Uterine smooth muscle cell (primary cell): ENCODE measurements around the gene KRTAP9-3. TPM values are rescaled to one million over a fixed set of nuclear protein-coding genes. Genes with fewer than 3 reads are reported as not detected.

ENCODE experiments used
- total RNA-seq: library from RNA; depleted of rRNA; stranded (reverse); fragments of >200 nt; gene quantifications from 2 replicates; pipeline ENCODE4 v1.2.3, GENCODE V29; 2014

KRTAP9-3 gene, protein sequence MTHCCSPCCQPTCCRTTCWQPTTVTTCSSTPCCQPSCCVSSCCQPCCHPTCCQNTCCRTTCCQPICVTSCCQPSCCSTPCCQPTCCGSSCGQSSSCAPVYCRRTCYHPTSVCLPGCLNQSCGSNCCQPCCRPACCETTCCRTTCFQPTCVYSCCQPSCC
- not detected in 2 replicates for total RNA-seq

DNA sequence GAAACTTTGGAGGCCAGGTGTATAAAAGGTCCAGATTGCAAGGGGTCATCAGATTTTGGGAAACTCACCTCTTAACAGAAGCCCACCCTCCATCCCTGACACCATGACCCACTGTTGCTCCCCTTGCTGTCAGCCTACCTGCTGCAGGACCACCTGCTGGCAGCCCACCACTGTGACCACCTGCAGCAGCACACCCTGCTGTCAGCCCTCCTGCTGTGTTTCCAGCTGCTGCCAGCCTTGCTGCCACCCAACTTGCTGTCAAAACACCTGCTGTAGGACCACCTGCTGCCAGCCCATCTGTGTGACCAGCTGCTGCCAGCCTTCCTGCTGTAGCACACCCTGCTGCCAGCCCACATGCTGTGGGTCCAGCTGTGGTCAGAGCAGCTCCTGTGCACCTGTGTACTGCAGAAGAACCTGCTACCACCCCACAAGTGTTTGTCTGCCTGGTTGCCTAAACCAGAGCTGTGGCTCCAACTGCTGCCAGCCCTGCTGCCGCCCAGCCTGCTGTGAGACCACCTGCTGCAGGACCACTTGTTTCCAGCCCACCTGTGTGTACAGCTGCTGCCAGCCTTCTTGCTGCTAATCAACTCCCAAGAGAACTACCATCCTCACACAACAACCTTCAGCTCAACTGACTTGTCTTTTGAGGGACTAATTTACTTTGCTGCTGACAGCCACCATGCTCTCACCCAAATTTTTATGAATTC lies at the start of gene KRTAP9-3:
Gene KRTAP9-3, plus strand, starts transcription at position 51 of the 707 bp plus-strand sequence. Its CDS starts 53 bp downstream, at position 104.

DNA sequence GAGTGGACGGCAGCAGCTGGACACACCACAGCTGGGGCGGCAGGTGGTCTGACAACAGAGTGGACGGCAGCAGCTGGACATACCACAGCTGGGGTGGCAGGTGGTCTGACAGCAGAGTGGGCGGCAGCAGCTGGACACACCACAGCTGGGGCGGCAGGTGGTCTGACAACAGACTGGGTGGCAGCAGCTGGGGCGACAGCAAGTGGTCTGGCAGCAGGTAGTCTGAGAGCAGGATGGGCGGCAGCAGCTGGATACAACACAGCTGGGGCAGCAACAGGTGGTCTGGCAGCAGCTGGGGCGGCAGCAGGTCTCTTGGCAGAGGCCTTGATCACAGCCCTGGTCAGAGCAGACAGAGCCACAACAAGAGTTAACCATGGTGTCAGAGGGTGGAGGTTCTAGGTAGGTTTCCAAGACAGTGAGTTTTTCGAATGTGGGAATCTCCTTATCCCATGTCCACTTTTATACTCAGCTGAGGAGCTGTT lies 47.7 kb upstream of the KRTAP9-3 start, which contains the start of gene KRTAP4-1:
Gene KRTAP4-1, minus strand, starts transcription at position 432 of the 482 bp plus-strand sequence. Its CDS starts 57 bp downstream, at position 375.

DNA sequence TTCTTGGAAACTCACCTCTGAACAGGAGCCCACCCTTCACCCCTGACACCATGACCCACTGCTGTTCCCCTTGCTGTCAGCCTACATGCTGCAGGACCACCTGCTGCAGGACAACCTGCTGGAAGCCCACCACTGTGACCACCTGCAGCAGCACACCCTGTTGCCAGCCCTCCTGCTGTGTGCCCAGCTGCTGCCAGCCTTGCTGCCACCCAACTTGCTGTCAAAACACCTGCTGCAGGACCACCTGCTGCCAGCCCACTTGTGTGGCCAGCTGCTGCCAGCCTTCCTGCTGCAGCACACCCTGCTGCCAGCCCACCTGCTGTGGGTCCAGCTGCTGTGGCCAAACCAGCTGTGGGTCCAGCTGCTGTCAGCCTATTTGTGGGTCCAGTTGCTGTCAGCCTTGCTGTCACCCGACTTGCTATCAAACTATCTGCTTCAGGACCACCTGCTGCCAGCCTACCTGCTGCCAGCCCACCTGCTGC lies 42.4 kb upstream of the KRTAP9-3 start, which contains the start of gene KRTAP9-1:
Gene KRTAP9-1, plus strand, starts transcription at position 51 of the 482 bp plus-strand sequence. Its CDS starts 0 bp downstream, at position 51.

DNA sequence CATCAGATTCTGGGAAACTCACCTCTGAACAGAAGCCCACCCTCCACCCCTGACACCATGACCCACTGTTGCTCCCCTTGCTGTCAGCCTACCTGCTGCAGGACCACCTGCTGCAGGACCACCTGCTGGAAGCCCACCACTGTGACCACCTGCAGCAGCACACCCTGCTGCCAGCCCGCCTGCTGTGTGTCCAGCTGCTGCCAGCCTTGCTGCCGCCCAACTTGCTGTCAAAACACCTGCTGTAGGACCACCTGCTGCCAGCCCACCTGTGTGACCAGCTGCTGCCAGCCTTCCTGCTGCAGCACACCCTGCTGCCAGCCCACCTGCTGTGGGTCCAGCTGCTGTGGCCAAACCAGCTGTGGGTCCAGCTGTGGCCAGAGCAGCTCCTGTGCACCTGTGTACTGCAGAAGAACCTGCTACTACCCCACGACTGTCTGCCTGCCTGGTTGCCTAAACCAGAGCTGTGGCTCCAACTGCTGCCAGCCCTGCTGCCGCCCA lies 5.6 kb upstream of the KRTAP9-3 start, which contains the start of gene KRTAP9-2:
Gene KRTAP9-2, plus strand, starts transcription at position 51 of the 498 bp plus-strand sequence. Its CDS starts 7 bp downstream, at position 58.

DNA sequence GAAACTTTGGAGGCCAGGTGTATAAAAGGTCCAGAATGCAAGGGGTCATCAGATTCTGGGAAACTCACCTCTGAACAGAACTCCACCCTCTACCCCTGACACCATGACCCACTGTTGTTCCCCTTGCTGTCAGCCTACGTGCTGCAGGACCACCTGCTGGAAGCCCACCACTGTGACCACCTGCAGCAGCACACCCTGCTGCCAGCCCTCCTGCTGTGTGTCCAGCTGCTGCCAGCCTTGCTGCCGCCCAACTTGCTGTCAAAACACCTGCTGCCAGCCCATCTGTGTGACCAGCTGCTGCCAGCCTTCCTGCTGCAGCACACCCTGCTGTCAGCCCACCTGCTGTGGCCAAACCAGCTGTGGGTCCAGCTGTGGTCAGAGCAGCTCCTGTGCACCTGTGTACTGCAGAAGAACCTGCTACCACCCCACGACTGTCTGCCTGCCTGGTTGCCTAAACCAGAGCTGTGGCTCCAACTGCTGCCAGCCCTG lies 5.7 kb downstream of the KRTAP9-3 start, which contains the start of gene KRTAP9-8:
Gene KRTAP9-8, plus strand, starts transcription at position 51 of the 489 bp plus-strand sequence. Its CDS starts 53 bp downstream, at position 104.

DNA sequence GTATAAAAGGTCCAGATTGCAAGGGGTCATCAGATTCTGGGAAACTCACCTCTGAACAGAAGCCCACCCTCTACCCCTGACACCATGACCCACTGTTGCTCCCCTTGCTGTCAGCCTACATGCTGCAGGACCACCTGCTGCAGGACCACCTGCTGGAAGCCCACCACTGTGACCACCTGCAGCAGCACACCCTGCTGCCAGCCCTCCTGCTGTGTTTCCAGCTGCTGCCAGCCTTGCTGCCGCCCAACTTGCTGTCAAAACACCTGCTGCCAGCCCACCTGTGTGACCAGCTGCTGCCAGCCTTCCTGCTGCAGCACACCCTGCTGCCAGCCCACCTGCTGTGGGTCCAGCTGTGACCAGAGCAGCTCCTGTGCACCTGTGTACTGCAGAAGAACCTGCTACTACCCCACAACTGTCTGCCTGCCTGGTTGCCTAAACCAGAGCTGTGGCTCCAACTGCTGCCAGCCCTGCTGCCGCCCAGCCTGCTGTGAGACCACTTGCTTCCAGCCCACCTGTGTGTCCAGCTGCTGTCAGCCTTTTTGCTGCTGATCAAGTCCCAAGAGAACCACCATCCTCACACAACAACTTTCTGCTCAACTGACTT lies 17.5 kb downstream of the KRTAP9-3 start, which contains the start of gene KRTAP9-4:
Gene KRTAP9-4, plus strand, starts transcription at position 51 of the 604 bp plus-strand sequence. Its CDS starts 34 bp downstream, at position 85.

DNA sequence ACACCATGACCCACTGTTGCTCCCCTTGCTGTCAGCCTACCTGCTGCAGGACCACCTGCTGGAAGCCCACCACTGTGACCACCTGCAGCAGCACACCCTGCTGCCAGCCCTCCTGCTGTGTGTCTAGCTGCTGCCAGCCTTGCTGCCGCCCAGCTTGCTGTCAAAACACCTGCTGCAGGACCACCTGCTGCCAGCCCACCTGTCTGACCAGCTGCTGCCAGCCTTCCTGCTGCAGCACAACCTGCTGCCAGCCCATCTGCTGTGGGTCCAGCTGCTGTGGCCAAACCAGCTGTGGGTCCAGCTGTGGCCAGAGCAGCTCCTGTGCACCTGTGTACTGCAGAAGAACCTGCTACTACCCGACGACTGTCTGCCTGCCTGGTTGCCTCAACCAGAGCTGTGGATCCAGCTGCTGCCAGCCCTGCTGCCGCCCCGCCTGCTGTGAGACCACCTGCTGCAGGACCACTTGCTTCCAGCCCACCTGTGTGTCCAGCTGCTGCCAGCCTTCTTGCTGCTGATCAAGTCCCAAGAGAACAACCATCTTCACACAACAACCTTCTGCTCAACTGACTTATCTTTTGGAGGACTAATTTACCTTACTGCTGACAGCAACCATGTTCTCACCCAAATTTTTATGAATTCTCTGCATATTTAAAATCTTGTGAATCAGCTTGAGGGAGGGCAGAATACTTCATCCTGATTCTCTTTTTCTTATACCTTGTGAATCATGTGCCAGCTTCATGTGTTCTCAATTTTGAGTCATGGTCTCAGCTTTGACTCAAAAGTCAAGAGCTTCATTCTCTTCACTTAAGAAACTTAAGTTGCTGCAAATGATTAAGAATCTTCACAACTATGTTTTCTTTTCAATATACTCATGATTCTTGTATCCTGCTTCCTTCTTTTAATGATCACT lies 23.4 kb downstream of the KRTAP9-3 start, which contains the start of gene KRTAP9-9:
Gene KRTAP9-9, plus strand, starts transcription at position 4 of the 910 bp plus-strand sequence.

DNA sequence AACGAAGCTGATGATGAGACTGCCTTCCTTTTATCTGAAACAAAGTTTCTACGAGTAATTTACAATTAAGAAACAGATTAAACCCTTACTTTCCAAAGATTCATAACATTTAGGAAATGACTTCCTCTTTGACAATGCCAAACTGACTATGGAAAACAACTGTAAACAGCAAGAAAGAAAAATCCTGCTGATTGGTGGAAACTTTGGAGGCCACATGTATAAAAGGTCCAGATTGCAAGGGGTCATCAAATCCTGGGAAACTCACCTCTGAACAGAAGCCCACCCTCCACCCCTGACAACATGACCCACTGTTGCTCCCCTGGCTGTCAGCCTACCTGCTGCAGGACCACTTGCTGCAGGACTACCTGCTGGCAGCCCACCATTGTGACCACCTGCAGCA lies 32.8 kb downstream of the KRTAP9-3 start, which contains the start of gene KRTAP9-6:
Gene KRTAP9-6, plus strand, starts transcription at position 301 of the 400 bp plus-strand sequence. Its CDS starts 0 bp downstream, at position 301.

DNA sequence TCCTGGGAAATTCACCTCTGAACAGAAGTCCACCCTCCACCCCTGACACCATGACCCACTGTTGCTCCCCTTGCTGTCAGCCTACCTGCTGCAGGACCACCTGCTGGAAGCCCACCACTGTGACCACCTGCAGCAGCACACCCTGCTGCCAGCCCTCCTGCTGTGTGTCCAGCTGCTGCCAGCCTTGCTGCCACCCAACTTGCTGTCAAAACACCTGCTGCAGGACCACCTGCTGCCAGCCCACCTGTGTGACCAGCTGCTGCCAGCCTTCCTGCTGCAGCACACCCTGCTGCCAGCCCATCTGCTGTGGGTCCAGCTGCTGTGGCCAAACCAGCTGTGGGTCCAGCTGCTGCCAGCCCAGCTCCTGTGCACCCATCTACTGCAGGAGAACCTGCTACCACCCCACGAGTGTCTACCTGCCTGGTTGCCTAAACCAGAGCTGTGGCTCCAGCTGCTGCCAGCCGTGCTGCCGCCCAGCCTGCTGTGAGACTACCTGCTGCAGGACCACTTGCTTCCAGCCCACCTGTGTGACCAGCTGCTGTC lies 43.5 kb downstream of the KRTAP9-3 start, which contains the start of gene KRTAP9-7:
Gene KRTAP9-7, plus strand, starts transcription at position 51 of the 543 bp plus-strand sequence. Its CDS starts 0 bp downstream, at position 51.

Other genes with a start within 250 kb of the KRTAP9-3 start
- gene KRT40, start 248.1 kb upstream of the KRTAP9-3 start, total RNA-seq = not detected in 2 replicates
- gene KRTAP3-3, start 238.3 kb upstream of the KRTAP9-3 start, total RNA-seq = not detected in 2 replicates
- gene KRTAP3-2, start 232.5 kb upstream of the KRTAP9-3 start, total RNA-seq = not detected in 2 replicates
- not detected in 2 replicates for gene KRTAP3-1, start 223.3 kb upstream of the KRTAP9-3 start, total RNA-seq
- 32.6 and 54.1 TPM in 2 replicates for gene KRTAP1-5, start 205.2 kb upstream of the KRTAP9-3 start, total RNA-seq
- gene KRTAP1-4, start 202.3 kb upstream of the KRTAP9-3 start, total RNA-seq = not detected in 2 replicates
- gene KRTAP1-3, start 197.6 kb upstream of the KRTAP9-3 start, total RNA-seq = not detected in 2 replicates
- gene KRTAP1-1, start 191.0 kb upstream of the KRTAP9-3 start, total RNA-seq = 0.55 and 0.87 TPM in 2 replicates
- gene KRTAP2-1, start 185.1 kb upstream of the KRTAP9-3 start, total RNA-seq = not detected in 2 replicates
- gene KRTAP2-2, start 177.2 kb upstream of the KRTAP9-3 start, total RNA-seq = not detected in 2 replicates
- gene KRTAP2-3, start 172.3 kb upstream of the KRTAP9-3 start, total RNA-seq = 0.12 and 1.00 TPM in 2 replicates
- not detected in 2 replicates for gene KRTAP2-4, start 166.6 kb upstream of the KRTAP9-3 start, total RNA-seq
- not detected in 2 replicates for gene KRTAP4-7, start 148.3 kb upstream of the KRTAP9-3 start, total RNA-seq
- not detected in 2 replicates for gene KRTAP4-8, start 134.3 kb upstream of the KRTAP9-3 start, total RNA-seq
- not detected in 2 replicates for gene KRTAP4-16, start 130.2 kb upstream of the KRTAP9-3 start, total RNA-seq
- gene KRTAP4-9, start 127.1 kb upstream of the KRTAP9-3 start, total RNA-seq = 0.12 TPM in 1 of 2 replicates, not detected in the other
- gene KRTAP4-11, start 114.1 kb upstream of the KRTAP9-3 start, total RNA-seq = not detected in 2 replicates
- gene KRTAP4-12, start 108.3 kb upstream of the KRTAP9-3 start, total RNA-seq = not detected in 2 replicates
- gene KRTAP4-6, start 91.9 kb upstream of the KRTAP9-3 start, total RNA-seq = not detected in 2 replicates
- not detected in 2 replicates for gene KRTAP4-5, start 82.6 kb upstream of the KRTAP9-3 start, total RNA-seq
- gene KRTAP4-4, start 71.7 kb upstream of the KRTAP9-3 start, total RNA-seq = not detected in 2 replicates
- gene KRTAP4-3, start 64.2 kb upstream of the KRTAP9-3 start, total RNA-seq = not detected in 2 replicates
- gene KRTAP4-2, start 54.2 kb upstream of the KRTAP9-3 start, total RNA-seq = not detected in 2 replicates
- gene KRTAP4-1, start 47.5 kb upstream of the KRTAP9-3 start, total RNA-seq = 0.11 TPM in 1 of 2 replicates, not detected in the other
- gene KRTAP9-1, start 42.6 kb upstream of the KRTAP9-3 start, total RNA-seq = not detected in 2 replicates
- gene KRTAP9-2, start 5.8 kb upstream of the KRTAP9-3 start, total RNA-seq = not detected in 2 replicates
- gene KRTAP9-8, start 5.5 kb downstream of the KRTAP9-3 start, total RNA-seq = not detected in 2 replicates
- not detected in 2 replicates for gene KRTAP9-4, start 17.2 kb downstream of the KRTAP9-3 start, total RNA-seq
- gene KRTAP9-9, start 22.9 kb downstream of the KRTAP9-3 start, total RNA-seq = not detected in 2 replicates
- gene KRTAP9-6, start 32.9 kb downstream of the KRTAP9-3 start, total RNA-seq = not detected in 2 replicates
- gene KRTAP9-7, start 43.2 kb downstream of the KRTAP9-3 start, total RNA-seq = not detected in 2 replicates
- gene KRTAP29-1, start 70.4 kb downstream of the KRTAP9-3 start, total RNA-seq = not detected in 2 replicates
- not detected in 2 replicates for gene KRTAP16-1, start 76.9 kb downstream of the KRTAP9-3 start, total RNA-seq
- 0.12 and 0.33 TPM in 2 replicates for gene KRTAP17-1, start 83.3 kb downstream of the KRTAP9-3 start, total RNA-seq
- not detected in 2 replicates for gene KRT33A, start 118.4 kb downstream of the KRTAP9-3 start, total RNA-seq
- 1.1 and 2.7 TPM in 2 replicates for gene KRT33B, start 137.4 kb downstream of the KRTAP9-3 start, total RNA-seq
- gene KRT34, start 149.9 kb downstream of the KRTAP9-3 start, total RNA-seq = 133 and 203 TPM in 2 replicates
- not detected in 2 replicates for gene KRT31, start 165.2 kb downstream of the KRTAP9-3 start, total RNA-seq
- gene KRT37, start 192.1 kb downstream of the KRTAP9-3 start, total RNA-seq = not detected in 2 replicates
- under 0.01 and 0.11 TPM in 2 replicates for gene KRT38, start 208.5 kb downstream of the KRTAP9-3 start, total RNA-seq
- gene KRT32, start 234.9 kb downstream of the KRTAP9-3 start, total RNA-seq = not detected in 2 replicates
- not detected in 2 replicates for gene KRT35, start 248.7 kb downstream of the KRTAP9-3 start, total RNA-seq